Activated naive CD8-positive, alpha-beta T cell treated with anti-CD3 and anti-CD28 coated beads for 36 hours (primary cell): Measurements from ENCODE around the gene POLA1. TPM values are rescaled to one million over a fixed set of nuclear protein-coding genes. Genes with fewer than 3 reads are reported as not detected.

Source experiments
- DNase-seq: peaks from one replicate; pipeline ENCODE4 v3.0.0; 2021
- H3K27ac Mint-ChIP-seq: one replicate; pipeline ENCODE4 v1.8.0; 2022; ENCODE audit warnings: mild to moderate bottlenecking, moderate library complexity, mixed read lengths
- H3K27me3 Mint-ChIP-seq: one replicate; pipeline ENCODE4 v1.8.0; 2022; ENCODE audit warnings: mild to moderate bottlenecking, mixed read lengths
- H3K36me3 Mint-ChIP-seq: one replicate; pipeline ENCODE4 v1.8.0; 2021; ENCODE audit warnings: mild to moderate bottlenecking, mixed read lengths
- H3K4me1 Mint-ChIP-seq: one replicate; pipeline ENCODE4 v1.8.0; 2021; ENCODE audit warnings: mixed read lengths
- H3K4me3 Mint-ChIP-seq: one replicate; pipeline ENCODE4 v1.8.0; 2022; ENCODE audit warnings: mild to moderate bottlenecking, moderate library complexity, mixed read lengths
- H3K9me3 Mint-ChIP-seq: one replicate; pipeline ENCODE4 v1.8.0; 2022; ENCODE audit warnings: mixed read lengths
- total RNA-seq, 2 experiments: library from RNA; stranded (reverse); gene quantifications; one replicate each; pipeline ENCODE4 v1.2.3, GENCODE V29; 2021

The POLA1 gene
- total RNA-seq, 2 experiments from 2014 or later, result 48.3 to 48.4 TPM

DNA sequence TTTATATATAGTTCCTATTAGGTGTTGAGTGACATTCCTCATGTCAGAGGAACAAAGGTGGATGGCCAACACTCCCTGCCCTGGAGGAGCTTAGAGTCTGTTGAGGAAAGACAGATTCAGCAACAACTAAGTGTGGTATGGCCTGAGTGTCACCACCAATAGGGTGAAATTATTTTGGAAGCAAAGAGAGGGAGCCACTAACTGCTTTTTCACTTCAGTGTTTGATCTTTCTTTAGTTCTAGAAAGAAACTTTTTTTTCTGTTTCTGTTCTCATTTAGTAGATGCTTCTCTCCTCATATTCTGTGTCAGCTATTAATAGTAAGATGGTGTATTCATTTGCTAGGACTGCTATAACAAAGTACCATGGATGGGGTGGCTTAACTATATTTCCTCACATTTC is 240.6 kb downstream of the POLA1 start:
- Mint-ChIP-seq H3K27ac (no peak overlapping the region), H3K27me3 (no peaks in the 10 kb centered on the region), H3K36me3 (peaks cover 10% of the 10 kb centered on the region), H3K9me3 (no peaks in the 10 kb centered on the region), H3K4me1 (no peaks in the 10 kb centered on the region), H3K4me3 (no peak overlapping the region)
- no peak for DNase-seq

DNA sequence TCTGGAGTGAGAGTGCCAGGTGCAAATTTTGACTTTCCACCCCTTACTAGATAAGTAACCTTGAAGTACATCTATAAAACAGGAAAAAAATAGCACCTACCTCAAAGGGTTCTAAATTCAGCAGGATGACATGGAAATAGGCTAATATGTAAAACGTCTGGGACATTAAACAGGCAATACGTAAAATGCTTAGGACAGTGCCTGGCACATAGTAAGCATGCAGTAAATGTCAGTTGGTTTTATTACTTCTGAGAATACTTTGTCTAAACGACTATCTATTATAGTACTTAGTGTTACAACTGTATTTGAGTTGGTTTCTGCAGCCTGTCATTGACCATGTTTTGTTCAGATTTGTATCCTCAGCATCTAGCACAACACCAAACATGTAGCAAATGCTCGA is 251.3 kb downstream of the POLA1 start:
- Mint-ChIP-seq H3K27ac (no peak overlapping the region), H3K9me3 (no peaks in the 10 kb centered on the region), H3K4me3 (no peak overlapping the region), H3K36me3 (no peaks in the 10 kb centered on the region), H3K27me3 (no peaks in the 10 kb centered on the region), H3K4me1 (no peaks in the 10 kb centered on the region)
- no peak for DNase-seq

DNA sequence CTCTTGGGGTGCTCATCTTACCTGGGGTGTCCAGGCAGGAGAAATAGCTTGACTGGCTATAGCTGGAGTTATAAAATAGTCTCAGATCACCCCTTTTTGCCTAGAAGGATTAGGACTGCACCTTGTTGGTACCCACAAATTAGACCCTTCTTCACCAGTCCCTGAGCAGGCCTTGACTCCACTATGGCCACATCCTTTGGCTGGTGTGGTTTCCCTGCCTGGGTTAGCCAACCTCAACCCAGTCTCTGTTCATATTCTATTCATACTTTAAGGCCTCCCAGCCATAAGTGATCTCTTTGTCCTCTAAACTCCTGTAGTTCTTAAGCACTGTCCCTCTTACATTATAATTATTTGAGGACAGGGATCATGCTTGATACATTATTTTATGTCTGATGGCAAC is 252.7 kb downstream of the POLA1 start:
- Mint-ChIP-seq H3K36me3 (peaks cover 3% of the 10 kb centered on the region), H3K4me1 (no peaks in the 10 kb centered on the region), H3K27ac (no peak overlapping the region), H3K9me3 (no peaks in the 10 kb centered on the region), H3K27me3 (no peaks in the 10 kb centered on the region), H3K4me3 (no peak overlapping the region)
- DNase-seq, result no peak

GRCh38 chrX:24954732-24955131 is 261.0 kb downstream of the POLA1 start:
- H3K27ac Mint-ChIP-seq, result no peak overlapping the region
- no peak for DNase-seq
- peaks cover 2% of the 10 kb centered on the region for H3K4me1 Mint-ChIP-seq
- H3K4me3 Mint-ChIP-seq, result no peak overlapping the region
- H3K36me3 Mint-ChIP-seq, result peaks cover 24% of the 10 kb centered on the region
- no peaks in the 10 kb centered on the region for H3K27me3 Mint-ChIP-seq
- H3K9me3 Mint-ChIP-seq, result no peaks in the 10 kb centered on the region

DNA sequence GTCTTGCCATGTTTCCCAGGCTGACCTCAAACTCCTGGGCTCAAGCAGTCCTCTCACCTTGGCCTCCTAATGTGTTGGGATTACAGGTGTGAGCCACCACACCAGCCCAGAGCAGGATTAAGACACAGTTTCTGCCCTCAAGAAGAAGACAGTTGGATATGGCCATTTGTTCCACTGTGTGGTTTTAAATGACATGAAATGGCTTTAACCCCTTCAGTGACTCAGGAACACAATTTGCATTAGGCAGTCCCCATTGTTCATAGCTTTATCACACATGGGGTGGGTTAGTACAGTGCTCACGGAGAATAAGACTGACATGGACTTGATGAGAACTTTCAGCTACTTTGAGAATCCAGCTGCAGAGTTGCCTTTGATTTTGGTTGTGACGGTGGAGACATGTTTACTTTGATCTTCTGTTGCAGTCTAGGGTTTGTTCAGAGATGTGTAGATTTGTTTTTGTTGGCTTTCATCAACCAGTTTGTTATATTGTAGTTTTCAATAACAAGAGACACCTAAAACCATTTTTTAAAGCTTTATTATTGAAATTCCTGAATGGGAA is 261.7 kb downstream of the POLA1 start:
- Mint-ChIP-seq H3K4me3 (no peak overlapping the region), H3K27me3 (no peaks in the 10 kb centered on the region), H3K36me3 (peaks cover 24% of the 10 kb centered on the region), H3K4me1 (peaks cover 2% of the 10 kb centered on the region), H3K27ac (no peak overlapping the region), H3K9me3 (no peaks in the 10 kb centered on the region)
- no peak for DNase-seq

DNA sequence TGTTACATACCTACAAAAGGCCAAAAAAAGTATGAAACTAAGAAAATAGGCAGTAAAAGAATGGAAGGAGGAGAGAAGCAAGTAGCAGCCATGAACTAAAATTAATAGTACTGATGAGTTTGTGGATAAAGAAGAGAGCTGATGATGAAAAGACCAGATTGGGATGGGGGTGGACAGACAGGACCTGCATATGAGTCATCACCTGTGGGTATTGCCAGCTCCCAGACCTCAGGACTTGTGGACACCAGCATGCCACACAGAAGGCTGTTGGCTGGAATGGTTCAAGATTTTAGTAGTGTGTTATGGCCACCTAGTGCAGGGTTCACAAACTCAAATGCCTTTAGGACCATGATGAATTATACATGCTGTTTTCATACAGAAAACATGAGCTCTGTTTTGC is 263.1 kb downstream of the POLA1 start:
- H3K9me3 Mint-ChIP-seq, result no peaks in the 10 kb centered on the region
- no peak overlapping the region for H3K4me3 Mint-ChIP-seq
- H3K27me3 Mint-ChIP-seq, result no peaks in the 10 kb centered on the region
- H3K27ac Mint-ChIP-seq, result no peak overlapping the region
- H3K4me1 Mint-ChIP-seq, result peaks cover 2% of the 10 kb centered on the region
- no peak for DNase-seq
- peaks cover 21% of the 10 kb centered on the region for H3K36me3 Mint-ChIP-seq

DNA sequence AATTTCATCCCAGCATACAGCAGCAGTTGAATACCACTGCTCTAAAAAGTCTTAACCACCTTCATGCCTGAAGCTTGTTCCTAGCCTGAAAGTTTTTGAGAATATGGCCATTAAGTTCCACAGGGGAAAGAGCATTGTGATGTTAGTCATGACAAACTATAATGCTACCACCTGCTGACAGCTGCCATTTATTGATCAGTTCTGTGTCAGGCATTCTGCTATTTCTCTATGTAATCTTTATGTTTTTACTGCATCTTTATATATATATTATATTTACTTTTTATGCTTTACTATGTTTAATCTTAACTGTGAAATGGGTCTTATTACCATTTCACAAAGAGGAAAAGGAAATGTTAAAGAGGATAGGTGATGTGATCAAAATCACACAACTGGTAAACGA is 268.1 kb downstream of the POLA1 start:
- Mint-ChIP-seq H3K4me1 (no peaks in the 10 kb centered on the region), H3K27ac (no peak overlapping the region), H3K4me3 (no peak overlapping the region), H3K9me3 (no peaks in the 10 kb centered on the region), H3K27me3 (no peaks in the 10 kb centered on the region), H3K36me3 (peaks cover 19% of the 10 kb centered on the region)
- no peak for DNase-seq

DNA sequence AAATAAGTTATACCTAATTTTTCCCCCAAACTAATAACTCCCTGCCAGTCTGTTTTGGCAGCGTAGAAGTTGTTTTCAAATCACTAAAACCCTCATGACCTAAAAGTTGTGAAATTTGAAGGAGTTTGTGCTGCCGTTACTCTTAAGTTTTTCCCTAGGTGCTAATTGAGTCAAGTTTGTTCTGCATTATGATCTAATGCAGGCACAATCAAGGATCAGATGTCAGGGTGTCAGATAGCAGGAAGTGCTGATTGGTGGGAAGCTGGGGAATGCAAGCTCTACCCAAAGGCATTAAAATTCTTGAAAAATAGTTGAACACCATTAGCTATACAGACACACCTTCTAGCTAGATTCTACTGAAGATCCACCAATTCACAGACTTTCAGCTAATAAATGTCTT is 270.1 kb downstream of the POLA1 start:
- no peak for DNase-seq
- Mint-ChIP-seq H3K4me1 (no peaks in the 10 kb centered on the region), H3K4me3 (no peak overlapping the region), H3K27me3 (no peaks in the 10 kb centered on the region), H3K36me3 (peaks cover 13% of the 10 kb centered on the region), H3K9me3 (no peaks in the 10 kb centered on the region), H3K27ac (no peak overlapping the region)

GRCh38 chrX:24965372-24965771 is 271.7 kb downstream of the POLA1 start:
- Mint-ChIP-seq H3K4me3 (no peak overlapping the region), H3K27me3 (no peaks in the 10 kb centered on the region), H3K36me3 (peaks cover 17% of the 10 kb centered on the region), H3K27ac (no peak overlapping the region), H3K4me1 (no peaks in the 10 kb centered on the region), H3K9me3 (no peaks in the 10 kb centered on the region)
- DNase-seq, result no peak

GRCh38 chrX:24969812-24970211 is 276.1 kb downstream of the POLA1 start:
- H3K27me3 Mint-ChIP-seq, result no peaks in the 10 kb centered on the region
- peaks cover 28% of the 10 kb centered on the region for H3K36me3 Mint-ChIP-seq
- H3K9me3 Mint-ChIP-seq, result no peaks in the 10 kb centered on the region
- no peak overlapping the region for H3K4me3 Mint-ChIP-seq
- DNase-seq, result no peak
- no peak overlapping the region for H3K27ac Mint-ChIP-seq
- no peaks in the 10 kb centered on the region for H3K4me1 Mint-ChIP-seq

DNA sequence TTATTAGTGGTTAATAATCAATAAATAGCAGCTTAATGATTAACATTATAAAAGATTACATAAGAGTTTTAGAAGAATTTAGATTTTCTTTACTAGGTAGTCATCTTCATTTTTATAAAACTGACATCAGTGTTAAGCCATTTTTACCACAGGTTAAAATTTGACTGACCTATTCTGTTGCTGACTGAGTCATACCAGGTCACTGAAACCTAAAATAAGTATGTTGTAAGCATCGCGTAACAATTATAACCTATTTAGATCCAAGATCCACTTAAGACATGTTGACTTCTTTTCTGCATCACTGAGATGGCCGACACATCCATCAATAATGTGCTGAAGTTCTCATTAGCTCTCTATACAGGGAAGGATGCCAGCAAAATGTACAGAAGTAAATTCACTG is 285.4 kb downstream of the POLA1 start:
- peaks cover 5% of the 10 kb centered on the region for H3K36me3 Mint-ChIP-seq

GRCh38 chrX:24981030-24981429 is 287.3 kb downstream of the POLA1 start:
- DNase-seq, result no peak
- Mint-ChIP-seq H3K27me3 (no peaks in the 10 kb centered on the region), H3K4me3 (no peak overlapping the region), H3K36me3 (peaks cover 5% of the 10 kb centered on the region), H3K9me3 (no peaks in the 10 kb centered on the region), H3K27ac (no peak overlapping the region), H3K4me1 (peaks cover 3% of the 10 kb centered on the region)

More for the DNA sequence above, 285.4 kb downstream of the POLA1 start:
- Mint-ChIP-seq H3K4me3 (no peak overlapping the region), H3K27ac (no peak overlapping the region), H3K4me1 (peaks cover 3% of the 10 kb centered on the region), H3K27me3 (no peaks in the 10 kb centered on the region), H3K9me3 (no peaks in the 10 kb centered on the region)
- no peak for DNase-seq

DNA sequence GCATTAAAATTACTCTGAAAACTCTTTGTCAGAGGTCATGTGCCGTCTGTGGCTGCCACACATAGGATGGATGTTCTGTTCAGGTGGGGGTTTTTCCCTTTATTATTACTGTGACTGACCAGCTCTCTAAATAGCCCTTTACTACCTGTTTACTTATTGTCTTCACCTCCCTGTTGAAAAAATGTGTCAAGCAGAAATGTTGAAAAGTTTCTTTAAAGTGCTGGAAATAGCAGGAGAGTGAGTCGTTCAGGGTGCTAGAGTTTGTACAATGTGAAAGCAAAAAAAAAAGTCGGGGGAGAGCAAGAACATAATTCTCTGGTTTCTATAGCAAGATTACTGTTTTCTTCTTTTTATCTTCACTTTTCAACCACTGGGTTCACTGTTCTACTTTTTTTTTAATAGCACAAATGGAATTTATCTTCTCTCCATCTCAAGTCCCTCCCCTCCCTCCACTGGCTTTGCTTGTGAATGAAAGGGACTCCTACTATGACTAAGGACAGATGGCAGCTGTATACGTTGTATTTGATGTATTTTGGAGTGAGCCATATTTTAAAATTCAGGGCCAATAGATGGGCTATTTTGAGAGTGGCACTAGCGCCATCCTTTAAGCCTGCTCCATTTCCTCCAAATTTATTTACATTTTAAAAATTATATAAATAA is 288.7 kb downstream of the POLA1 start:
- peaks cover 3% of the 10 kb centered on the region for H3K4me1 Mint-ChIP-seq
- no peak overlapping the region for H3K27ac Mint-ChIP-seq
- H3K4me3 Mint-ChIP-seq, result no peak overlapping the region
- no peak for DNase-seq
- peaks cover 10% of the 10 kb centered on the region for H3K36me3 Mint-ChIP-seq
- H3K9me3 Mint-ChIP-seq, result no peaks in the 10 kb centered on the region
- H3K27me3 Mint-ChIP-seq, result no peaks in the 10 kb centered on the region

DNA sequence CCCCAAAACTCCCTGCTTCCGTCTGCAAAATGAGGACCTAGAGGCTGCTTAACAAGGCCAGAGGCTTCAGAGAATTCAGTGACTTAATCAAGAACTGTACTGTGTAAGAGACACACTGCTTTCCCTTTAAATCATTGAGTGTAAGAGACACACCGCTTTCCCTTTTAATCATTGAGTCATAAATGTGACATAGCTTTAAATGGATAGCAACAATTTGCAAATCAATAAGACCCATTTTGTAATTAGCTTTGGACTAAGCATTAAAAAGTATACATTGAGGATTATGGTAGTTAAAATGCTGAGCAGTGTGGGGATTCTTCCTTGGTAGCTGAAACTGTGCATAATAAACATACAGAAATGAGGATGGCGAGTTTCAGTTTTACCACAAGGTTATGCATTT is 290.2 kb downstream of the POLA1 start:
- DNase-seq, result no peak
- H3K4me1 Mint-ChIP-seq, result peaks cover 3% of the 10 kb centered on the region
- H3K4me3 Mint-ChIP-seq, result no peak overlapping the region
- H3K36me3 Mint-ChIP-seq, result peaks cover 12% of the 10 kb centered on the region
- H3K9me3 Mint-ChIP-seq, result no peaks in the 10 kb centered on the region
- H3K27me3 Mint-ChIP-seq, result no peaks in the 10 kb centered on the region
- H3K27ac Mint-ChIP-seq, result no peak overlapping the region

DNA sequence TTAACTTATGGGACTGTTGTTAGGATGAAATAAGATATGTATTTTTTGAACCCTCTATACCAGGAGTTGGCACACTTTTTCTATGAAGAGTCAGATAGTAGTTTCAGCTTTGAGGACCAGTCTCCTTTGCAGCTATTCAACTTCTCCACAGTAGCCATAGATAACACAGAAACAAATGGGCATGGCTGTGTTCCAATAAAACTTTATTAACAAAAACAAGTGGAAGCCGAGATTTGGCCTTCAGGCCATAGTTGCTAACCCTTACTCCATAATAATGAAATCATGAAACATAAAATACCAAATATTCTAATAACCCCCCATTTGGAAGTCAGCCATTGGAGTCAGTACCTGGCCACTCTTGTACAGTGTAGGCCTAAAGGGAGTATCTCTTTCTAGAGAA is 291.4 kb downstream of the POLA1 start:
- Mint-ChIP-seq H3K27ac (no peak overlapping the region), H3K4me3 (no peak overlapping the region), H3K9me3 (no peaks in the 10 kb centered on the region), H3K36me3 (peaks cover 12% of the 10 kb centered on the region), H3K4me1 (peaks cover 3% of the 10 kb centered on the region), H3K27me3 (no peaks in the 10 kb centered on the region)
- DNase-seq, result no peak

DNA sequence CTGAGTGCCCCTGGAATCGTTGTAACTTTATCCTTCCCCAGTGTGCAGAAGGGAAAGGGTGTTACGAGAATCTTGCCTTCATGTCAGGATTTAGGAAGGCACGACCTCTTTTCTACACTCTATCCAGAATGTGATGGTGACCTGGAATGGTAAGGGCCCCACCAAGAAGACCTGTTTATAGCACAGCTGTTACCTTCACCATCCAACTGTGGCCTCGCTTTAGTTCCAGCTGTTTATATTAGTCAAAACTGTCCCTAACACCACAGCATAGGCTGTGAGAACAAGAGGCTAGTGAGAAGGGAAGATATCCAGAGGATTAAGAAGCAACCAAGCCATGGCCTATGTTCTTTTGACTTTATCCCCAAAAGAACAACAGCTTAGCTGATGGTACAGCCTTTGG is 294.0 kb downstream of the POLA1 start:
- Mint-ChIP-seq H3K27ac (no peak overlapping the region), H3K27me3 (no peaks in the 10 kb centered on the region), H3K9me3 (no peaks in the 10 kb centered on the region), H3K4me1 (no peaks in the 10 kb centered on the region), H3K4me3 (no peak overlapping the region), H3K36me3 (peaks cover 16% of the 10 kb centered on the region)
- no peak for DNase-seq
